Endodermal cell (in vitro differentiated cells): ENCODE results near the gene TIAM1. TPM values are rescaled to one million over a fixed set of nuclear protein-coding genes. Genes with fewer than 3 reads are reported as not detected.

Experiments
- DNase-seq: peaks from one replicate; pipeline ENCODE4 v3.0.0-alpha.2; 2017
- H3K27ac ChIP-seq: 2 replicates; pipeline ENCODE4 v1.5.1; 2013; ENCODE audit warnings: mild to moderate bottlenecking, low read depth, low read length, moderate library complexity
- H3K27me3 ChIP-seq: 2 replicates; pipeline ENCODE4 v1.6.1; 2013; ENCODE audit warnings: mild to moderate bottlenecking, low read length, moderate library complexity; ENCODE audit not compliant: insufficient read depth, control insufficient read depth, poor library complexity, severe bottlenecking
- H3K36me3 ChIP-seq: 2 replicates; pipeline ENCODE4 v1.7.0; 2013; ENCODE audit warnings: mild to moderate bottlenecking, low read length, moderate library complexity; ENCODE audit not compliant: control insufficient read depth, insufficient read depth
- H3K4me1 ChIP-seq: one replicate; pipeline ENCODE4 v1.7.0; 2013; ENCODE audit warnings: low read length; ENCODE audit not compliant: control insufficient read depth, insufficient read depth
- H3K4me3 ChIP-seq: 2 replicates; pipeline ENCODE4 v1.5.1; 2013; ENCODE audit warnings: mild to moderate bottlenecking, low read length, moderate library complexity
- H3K9ac ChIP-seq: 2 replicates; pipeline ENCODE4 v1.6.1; 2013; ENCODE audit warnings: mild to moderate bottlenecking, low read length, moderate library complexity; ENCODE audit not compliant: poor library complexity, severe bottlenecking; ENCODE audit errors: extremely low read depth
- H3K9me3 ChIP-seq: 2 replicates; pipeline ENCODE4 v1.6.1; 2013; ENCODE audit warnings: mild to moderate bottlenecking, low read length, moderate library complexity; ENCODE audit not compliant: control insufficient read depth
- H3K27ac Mint-ChIP-seq: 2 replicates; pipeline ENCODE4 v1.8.0; 2020; ENCODE audit warnings: mixed read lengths
- H3K27me3 Mint-ChIP-seq: 2 replicates; pipeline ENCODE4 v1.8.0; 2021; ENCODE audit warnings: mild to moderate bottlenecking, mixed read lengths; ENCODE audit not compliant: insufficient read depth
- H3K36me3 Mint-ChIP-seq: 2 replicates; pipeline ENCODE4 v1.8.0; 2020; ENCODE audit warnings: low read depth, mixed read lengths
- H3K4me1 Mint-ChIP-seq: 2 replicates; pipeline ENCODE4 v1.8.0; 2020; ENCODE audit warnings: mixed read lengths
- H3K4me3 Mint-ChIP-seq: 2 replicates; pipeline ENCODE4 v1.8.0; 2020; ENCODE audit warnings: mild to moderate bottlenecking, moderate library complexity, mixed read lengths
- H3K9me3 Mint-ChIP-seq: 2 replicates; pipeline ENCODE4 v1.8.0; 2020; ENCODE audit warnings: mild to moderate bottlenecking, mixed read lengths
- WGBS, 2 experiments: methylation state at CpG; one replicate each; pipeline versions ENCODE4 v1.1.5 to v1.1.7; 2013; ENCODE audit warnings: missing lambda C conversion rate in 2 of 2, mixed read lengths in 1 of 2; ENCODE audit not compliant: insufficient coverage in 1 of 2, insufficient read length in 1 of 2; 5-methylcytosine and 5-hydroxymethylcytosine counted together
- total RNA-seq, 2 donors: library from RNA; stranded (reverse); fragmentation: NEBNext Ultra II Directional in 1 of 2; extraction: Animal tissue kit (Norgen Biotek cat#: 25700) in 1 of 2; gene quantifications; 2 replicates in 1 of 2; 3 replicates in 1 of 2; pipeline ENCODE4 v1.2.1, GENCODE V29; 2021
- TF ChIP-seq, protein P1 (sequence below): fragments of 200-600 bp; sonication (generic); conservative IDR thresholded peaks from 2 replicates; pipeline ENCODE4 v1.5.0; 2021; ENCODE audit warnings: antibody characterized with exemption, mild to moderate bottlenecking

TIAM1 gene
- total RNA-seq, 2 donors from 2014 or later = 29.4 to 33.3 TPM

DNA sequence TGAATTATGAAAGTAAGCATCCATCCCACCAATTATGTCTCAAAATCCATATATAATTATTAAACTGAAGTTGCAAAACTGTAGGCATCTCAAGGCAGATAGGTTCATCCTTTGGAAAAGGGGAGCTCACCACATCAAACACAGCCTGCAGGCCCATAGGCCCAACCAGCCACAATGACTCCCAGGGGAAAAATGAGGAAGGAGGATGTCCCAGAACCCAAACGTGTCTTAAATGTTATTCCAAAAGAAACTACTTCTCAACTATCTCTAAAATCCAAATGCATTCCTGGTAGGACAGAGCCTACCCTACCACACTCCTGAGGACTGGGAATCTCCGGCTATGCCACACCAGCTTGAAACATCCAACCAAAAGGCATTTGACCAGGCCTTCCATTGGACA, 12.8 kb downstream of the TIAM1 start:
- no peaks in the 10 kb centered on the region for H3K27me3 ChIP-seq
- no peaks in the 10 kb centered on the region for H3K27me3 Mint-ChIP-seq
- no peak for DNase-seq
- H3K36me3 Mint-ChIP-seq = peaks cover 32% of the 10 kb centered on the region
- 94 to 100% methylated on average over 1 to 2 of the region's 2 CpGs for WGBS, 2 experiments
- TF ChIP-seq, protein P1, sequence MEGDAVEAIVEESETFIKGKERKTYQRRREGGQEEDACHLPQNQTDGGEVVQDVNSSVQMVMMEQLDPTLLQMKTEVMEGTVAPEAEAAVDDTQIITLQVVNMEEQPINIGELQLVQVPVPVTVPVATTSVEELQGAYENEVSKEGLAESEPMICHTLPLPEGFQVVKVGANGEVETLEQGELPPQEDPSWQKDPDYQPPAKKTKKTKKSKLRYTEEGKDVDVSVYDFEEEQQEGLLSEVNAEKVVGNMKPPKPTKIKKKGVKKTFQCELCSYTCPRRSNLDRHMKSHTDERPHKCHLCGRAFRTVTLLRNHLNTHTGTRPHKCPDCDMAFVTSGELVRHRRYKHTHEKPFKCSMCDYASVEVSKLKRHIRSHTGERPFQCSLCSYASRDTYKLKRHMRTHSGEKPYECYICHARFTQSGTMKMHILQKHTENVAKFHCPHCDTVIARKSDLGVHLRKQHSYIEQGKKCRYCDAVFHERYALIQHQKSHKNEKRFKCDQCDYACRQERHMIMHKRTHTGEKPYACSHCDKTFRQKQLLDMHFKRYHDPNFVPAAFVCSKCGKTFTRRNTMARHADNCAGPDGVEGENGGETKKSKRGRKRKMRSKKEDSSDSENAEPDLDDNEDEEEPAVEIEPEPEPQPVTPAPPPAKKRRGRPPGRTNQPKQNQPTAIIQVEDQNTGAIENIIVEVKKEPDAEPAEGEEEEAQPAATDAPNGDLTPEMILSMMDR = no peak
- peaks cover 15% of the 10 kb centered on the region for H3K9me3 Mint-ChIP-seq
- H3K9ac ChIP-seq = no peak overlapping the region
- H3K4me3 Mint-ChIP-seq = no peak overlapping the region
- H3K9me3 ChIP-seq = peaks cover 15% of the 10 kb centered on the region
- H3K4me3 ChIP-seq = no peak overlapping the region
- no peaks in the 10 kb centered on the region for H3K4me1 Mint-ChIP-seq
- H3K27ac Mint-ChIP-seq = no peak overlapping the region
- no peaks in the 10 kb centered on the region for H3K4me1 ChIP-seq
- H3K36me3 ChIP-seq = peaks cover 5% of the 10 kb centered on the region
- H3K27ac ChIP-seq = no peak overlapping the region

DNA sequence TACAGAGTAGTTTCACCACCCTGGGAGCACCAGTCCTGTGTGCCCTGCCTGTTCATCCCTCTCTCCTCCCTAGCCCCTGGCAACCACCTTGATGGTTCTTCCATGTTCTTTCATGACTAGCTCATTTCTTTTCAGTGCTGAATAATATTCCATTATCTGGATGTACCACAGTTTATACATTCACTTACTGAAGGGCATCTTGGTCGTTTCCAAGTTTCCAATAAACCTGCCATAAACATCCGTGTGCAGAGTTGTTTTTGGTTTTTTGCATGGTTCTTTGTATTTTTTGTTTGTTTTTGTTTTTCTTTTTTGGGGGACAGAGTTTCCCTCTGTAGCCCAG, 13.9 kb downstream of the TIAM1 start:
- TF ChIP-seq, protein P1 = no peak
- Mint-ChIP-seq H3K27me3 (no peaks in the 10 kb centered on the region), H3K36me3 (peaks cover 31% of the 10 kb centered on the region), H3K9me3 (peaks cover 15% of the 10 kb centered on the region), H3K4me3 (no peak overlapping the region), H3K4me1 (no peaks in the 10 kb centered on the region), H3K27ac (no peak overlapping the region)
- Histone ChIP-seq H3K9me3 (peaks cover 15% of the 10 kb centered on the region), H3K4me1 (no peaks in the 10 kb centered on the region), H3K27me3 (no peaks in the 10 kb centered on the region), H3K36me3 (peaks cover 5% of the 10 kb centered on the region), H3K4me3 (no peak overlapping the region), H3K27ac (no peak overlapping the region), H3K9ac (no peak overlapping the region)
- no peak for DNase-seq
- 89% methylated on average over 2 of the region's 2 CpGs; no CpG with 5 or more reads in 1 of the 2 experiments for WGBS, 2 experiments

DNA sequence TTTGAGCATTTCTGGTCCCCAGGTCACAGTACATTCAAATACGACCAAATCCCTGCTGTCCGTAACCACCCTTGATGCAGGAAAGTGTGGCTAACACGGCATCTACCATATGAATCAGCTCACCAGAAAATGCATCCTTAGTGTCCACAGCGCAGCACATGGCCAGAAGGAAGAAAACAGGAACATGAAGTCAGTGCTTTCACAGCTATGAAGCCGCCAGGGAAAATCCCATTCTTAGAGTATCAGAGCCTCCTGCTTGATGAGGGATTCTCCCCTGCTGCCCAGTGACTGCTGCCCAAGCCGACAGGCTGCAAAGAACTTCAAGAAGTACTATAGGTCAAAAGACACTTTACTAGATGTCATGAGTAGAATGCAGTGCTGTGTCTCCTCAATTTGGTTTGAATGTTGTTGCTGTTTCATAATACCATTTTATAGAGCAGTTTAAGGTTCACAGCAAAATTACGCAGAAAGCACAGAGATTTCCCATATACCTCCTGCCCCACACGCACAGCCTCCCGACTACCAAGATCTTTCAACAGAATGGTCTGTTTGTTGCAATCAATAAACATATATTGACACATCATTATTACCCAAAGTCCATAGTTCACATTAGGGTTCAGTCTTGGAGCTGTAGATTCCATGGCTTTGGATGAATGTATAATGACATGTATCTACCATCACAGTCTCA, 14.5 kb downstream of the TIAM1 start:
- Mint-ChIP-seq H3K4me3 (no peak overlapping the region), H3K4me1 (no peaks in the 10 kb centered on the region), H3K27me3 (no peaks in the 10 kb centered on the region), H3K27ac (no peak overlapping the region), H3K36me3 (peaks cover 30% of the 10 kb centered on the region), H3K9me3 (peaks cover 15% of the 10 kb centered on the region)
- H3K9me3 ChIP-seq = peaks cover 15% of the 10 kb centered on the region
- 95 to 98% methylated on average over 8 to 9 of the region's 9 CpGs for WGBS, 2 experiments
- H3K9ac ChIP-seq = no peak overlapping the region
- no peaks in the 10 kb centered on the region for H3K27me3 ChIP-seq
- peaks cover 5% of the 10 kb centered on the region for H3K36me3 ChIP-seq
- no peak for DNase-seq
- no peak overlapping the region for H3K4me3 ChIP-seq
- TF ChIP-seq, protein P1 = no peak
- no peaks in the 10 kb centered on the region for H3K4me1 ChIP-seq
- no peak overlapping the region for H3K27ac ChIP-seq
